ENCODE data around the gene HDGF. TPM values are rescaled to one million over a fixed set of nuclear protein-coding genes. Genes with fewer than 3 reads are reported as not detected.
A peak's percentile ranks its signal among the peaks of the same experiment; 100 is the strongest.

The HDGF gene
- polyA plus RNA-seq, 2 donors = 88.6 to 150 TPM

DNA sequence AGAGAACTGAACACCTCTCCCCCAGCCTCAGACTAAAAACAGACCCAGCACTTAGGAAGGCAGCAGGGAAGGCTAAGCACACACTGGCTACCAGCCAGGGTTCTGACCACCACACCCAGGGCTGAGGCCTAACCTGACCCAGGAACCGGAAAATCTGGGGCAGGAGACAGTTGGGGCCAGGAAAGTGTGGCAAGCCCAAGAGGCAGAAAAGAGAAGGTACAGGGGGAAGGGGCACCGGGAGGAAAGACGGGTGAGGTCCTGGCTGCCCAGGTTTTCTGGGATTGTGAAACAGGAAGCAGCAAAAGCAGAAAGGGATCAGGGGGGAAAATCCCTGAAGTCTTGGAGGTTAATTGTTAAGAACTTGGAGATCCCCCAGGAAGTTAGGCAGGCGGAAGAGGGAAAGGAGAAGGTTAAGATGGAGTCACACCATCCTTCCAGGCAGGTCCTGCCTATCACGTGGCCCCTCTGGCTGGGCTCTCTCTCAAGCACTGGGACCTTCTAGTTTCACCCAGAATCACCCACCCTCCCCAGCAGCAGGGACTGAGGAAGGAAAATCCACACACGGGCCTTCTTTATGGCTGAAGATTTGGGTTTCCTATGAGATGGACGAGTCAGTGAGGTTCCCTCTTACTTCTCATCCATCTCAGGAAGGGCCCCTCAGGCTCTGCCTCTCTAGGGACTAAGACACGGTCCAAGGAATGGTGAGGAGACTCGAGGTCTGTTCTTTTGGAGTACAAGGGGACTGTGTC is 2.6 kb downstream of the HDGF start:
- Histone ChIP-seq H3K4me1 (ENCODE audit: control insufficient read depth in 2 of 2, insufficient read depth in 2 of 2, low read length in 1 of 2) (peaks cover 3 to 21% of the 10 kb centered on the region in 2 donors), H3K4me3 (ENCODE audit: low read depth in 1 of 2, low read length in 2 of 2) (peak overlapping the region; percentile 95 to 99), H3K9me3 (ENCODE audit: control insufficient read depth in 2 of 2, insufficient read depth in 1 of 2, low read depth in 1 of 2, low read length in 1 of 2) (no peaks in the 10 kb centered on the region), H3K27ac (ENCODE audit: low read depth in 2 of 2, low read length in 1 of 2) (peak overlapping the region; percentile 96 to 98), H3K36me3 (ENCODE audit: control insufficient read depth in 2 of 2, insufficient read depth in 2 of 2, low read length in 1 of 2) (peaks cover 0 to 9% of the 10 kb centered on the region in 2 donors), H3K27me3 (ENCODE audit: control insufficient read depth in 1 of 2, insufficient read depth in 2 of 2, low read length in 2 of 2) (no peaks in the 10 kb centered on the region)
- WGBS, 2 donors = 2 to 5% methylated on average over 9 of the region's 9 CpGs

GRCh38 chr1:156747742-156748669 is 3.5 kb downstream of the HDGF start:
- Histone ChIP-seq H3K36me3 (ENCODE audit: control insufficient read depth in 2 of 2, insufficient read depth in 2 of 2, low read length in 1 of 2) (peaks cover 0 to 18% of the 10 kb centered on the region in 2 donors), H3K27ac (ENCODE audit: low read depth in 2 of 2, low read length in 1 of 2) (peak overlapping the region; percentile 96 to 98), H3K4me1 (ENCODE audit: control insufficient read depth in 2 of 2, insufficient read depth in 2 of 2, low read length in 1 of 2) (peaks cover 3 to 21% of the 10 kb centered on the region in 2 donors), H3K4me3 (ENCODE audit: low read depth in 1 of 2, low read length in 2 of 2) (peak overlapping the region; percentile 34 to 99), H3K27me3 (ENCODE audit: control insufficient read depth in 1 of 2, insufficient read depth in 2 of 2, low read length in 2 of 2) (no peaks in the 10 kb centered on the region), H3K9me3 (ENCODE audit: control insufficient read depth in 2 of 2, insufficient read depth in 1 of 2, low read depth in 1 of 2, low read length in 1 of 2) (no peaks in the 10 kb centered on the region)
- 6% methylated on average over 8 of the region's 8 CpGs for WGBS, 2 donors

GRCh38 chr1:156746728-156747631 is 4.5 kb downstream of the HDGF start:
- WGBS, 2 donors = 1 to 3% methylated on average over 21 to 23 of the region's 29 CpGs
- Histone ChIP-seq H3K27me3 (ENCODE audit: control insufficient read depth in 1 of 2, insufficient read depth in 2 of 2, low read length in 2 of 2) (no peaks in the 10 kb centered on the region), H3K27ac (ENCODE audit: low read depth in 2 of 2, low read length in 1 of 2) (peak overlapping the region; percentile 96 to 98), H3K9me3 (ENCODE audit: control insufficient read depth in 2 of 2, insufficient read depth in 1 of 2, low read depth in 1 of 2, low read length in 1 of 2) (no peaks in the 10 kb centered on the region), H3K4me3 (ENCODE audit: low read depth in 1 of 2, low read length in 2 of 2) (peak overlapping the region; percentile 51 to 99), H3K4me1 (ENCODE audit: control insufficient read depth in 2 of 2, insufficient read depth in 2 of 2, low read length in 1 of 2) (peaks cover 3 to 19% of the 10 kb centered on the region in 2 donors), H3K36me3 (ENCODE audit: control insufficient read depth in 2 of 2, insufficient read depth in 2 of 2, low read length in 1 of 2) (peaks cover 5 to 19% of the 10 kb centered on the region in 2 donors)

DNA sequence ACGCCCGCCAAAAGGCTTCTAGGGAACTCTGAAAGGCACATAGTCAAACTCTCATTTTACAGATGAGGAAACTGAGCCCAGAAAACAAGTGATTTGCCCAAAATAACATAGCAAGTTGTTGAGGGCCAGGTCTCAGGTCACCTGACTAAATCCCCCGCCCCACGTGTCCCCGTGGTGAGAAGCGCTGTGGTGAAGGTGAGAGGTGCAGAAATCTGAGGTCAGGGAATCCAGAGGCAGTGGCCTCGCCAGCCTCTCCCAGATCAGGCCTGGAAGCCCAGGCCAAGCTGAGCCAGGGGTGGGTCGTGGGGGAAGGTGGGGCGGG is 5.1 kb downstream of the HDGF start:
- H3K27ac ChIP-seq (ENCODE audit: low read depth in 2 of 2, low read length in 1 of 2) = peak overlapping the region; percentile 96 to 98
- peaks cover 3 to 19% of the 10 kb centered on the region in 2 donors for H3K4me1 ChIP-seq (ENCODE audit: control insufficient read depth in 2 of 2, insufficient read depth in 2 of 2, low read length in 1 of 2)
- H3K36me3 ChIP-seq (ENCODE audit: control insufficient read depth in 2 of 2, insufficient read depth in 2 of 2, low read length in 1 of 2) = peaks cover 5 to 19% of the 10 kb centered on the region in 2 donors

DNA sequence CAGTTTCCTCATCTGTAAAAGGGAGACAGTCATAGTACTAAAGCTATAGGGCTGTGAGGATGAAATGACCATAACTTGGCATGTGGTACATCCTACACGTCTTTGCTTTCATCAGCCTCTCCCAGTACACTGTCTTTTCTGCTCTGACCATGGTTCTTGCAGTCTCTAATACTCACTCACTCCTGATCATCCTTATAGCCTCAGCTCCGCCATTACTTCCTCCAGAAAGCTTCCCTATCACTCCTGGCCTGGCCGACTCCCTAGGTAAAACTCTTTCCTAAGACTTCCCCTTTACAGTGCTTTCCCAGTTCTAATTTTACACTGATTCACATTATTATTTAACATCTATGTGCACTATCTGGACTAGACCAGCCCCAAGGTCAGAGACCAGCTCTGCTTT is 5.6 kb downstream of the HDGF start:
- H3K4me1 ChIP-seq (ENCODE audit: control insufficient read depth in 2 of 2, insufficient read depth in 2 of 2, low read length in 1 of 2) = peaks cover 3 to 19% of the 10 kb centered on the region in 2 donors
- H3K4me3 ChIP-seq (ENCODE audit: low read depth in 1 of 2, low read length in 2 of 2) = no peak overlapping the region
- no peaks in the 10 kb centered on the region for H3K27me3 ChIP-seq (ENCODE audit: control insufficient read depth in 1 of 2, insufficient read depth in 2 of 2, low read length in 2 of 2)
- no peaks in the 10 kb centered on the region for H3K9me3 ChIP-seq (ENCODE audit: control insufficient read depth in 2 of 2, insufficient read depth in 1 of 2, low read depth in 1 of 2, low read length in 1 of 2)
- H3K27ac ChIP-seq (ENCODE audit: low read depth in 2 of 2, low read length in 1 of 2) = peak overlapping the region; percentile 96 to 98
- peaks cover 5 to 19% of the 10 kb centered on the region in 2 donors for H3K36me3 ChIP-seq (ENCODE audit: control insufficient read depth in 2 of 2, insufficient read depth in 2 of 2, low read length in 1 of 2)
- 59 to 61% methylated on average over 3 of the region's 3 CpGs for WGBS, 2 donors

More for the DNA sequence above, 5.1 kb downstream of the HDGF start:
- WGBS, 2 donors = 42 to 48% methylated on average over 9 of the region's 9 CpGs
- H3K4me3 ChIP-seq (ENCODE audit: low read depth in 1 of 2, low read length in 2 of 2) = peak overlapping the region; percentile 19 to 99
- H3K27me3 ChIP-seq (ENCODE audit: control insufficient read depth in 1 of 2, insufficient read depth in 2 of 2, low read length in 2 of 2) = no peaks in the 10 kb centered on the region
- H3K9me3 ChIP-seq (ENCODE audit: control insufficient read depth in 2 of 2, insufficient read depth in 1 of 2, low read depth in 1 of 2, low read length in 1 of 2) = no peaks in the 10 kb centered on the region

- Histone ChIP-seq H3K27me3 (ENCODE audit: control insufficient read depth in 1 of 2, insufficient read depth in 2 of 2, low read length in 2 of 2) (no peaks in the 10 kb centered on the region), H3K4me3 (ENCODE audit: low read depth in 1 of 2, low read length in 2 of 2) (peak overlapping the region in 1 of 2 donors; percentile 2), H3K4me1 (ENCODE audit: control insufficient read depth in 2 of 2, insufficient read depth in 2 of 2, low read length in 1 of 2) (peaks cover 3 to 17% of the 10 kb centered on the region in 2 donors), H3K9me3 (ENCODE audit: control insufficient read depth in 2 of 2, insufficient read depth in 1 of 2, low read depth in 1 of 2, low read length in 1 of 2) (no peaks in the 10 kb centered on the region), H3K27ac (ENCODE audit: low read depth in 2 of 2, low read length in 1 of 2) (peak overlapping the region in 1 of 2 donors; percentile 98), H3K36me3 (ENCODE audit: control insufficient read depth in 2 of 2, insufficient read depth in 2 of 2, low read length in 1 of 2) (peaks cover 5 to 19% of the 10 kb centered on the region in 2 donors)
- WGBS, 2 donors = 73 to 76% methylated on average over 14 of the region's 14 CpGs
These were observed 6.6 kb downstream of the HDGF start for GRCh38 chr1:156744786-156745419.

- no peaks in the 10 kb centered on the region for H3K27me3 ChIP-seq (ENCODE audit: control insufficient read depth in 1 of 2, insufficient read depth in 2 of 2, low read length in 2 of 2)
- no peak overlapping the region for H3K27ac ChIP-seq (ENCODE audit: low read depth in 2 of 2, low read length in 1 of 2)
- no peaks in the 10 kb centered on the region for H3K9me3 ChIP-seq (ENCODE audit: control insufficient read depth in 2 of 2, insufficient read depth in 1 of 2, low read depth in 1 of 2, low read length in 1 of 2)
- H3K4me1 ChIP-seq (ENCODE audit: control insufficient read depth in 2 of 2, insufficient read depth in 2 of 2, low read length in 1 of 2) = peaks cover 3 to 12% of the 10 kb centered on the region in 2 donors
- no peak overlapping the region for H3K4me3 ChIP-seq (ENCODE audit: low read depth in 1 of 2, low read length in 2 of 2)
- 74 to 78% methylated on average over 12 of the region's 12 CpGs for WGBS, 2 donors
- peaks cover 5 to 19% of the 10 kb centered on the region in 2 donors for H3K36me3 ChIP-seq (ENCODE audit: control insufficient read depth in 2 of 2, insufficient read depth in 2 of 2, low read length in 1 of 2)
These were observed 7.1 kb downstream of the HDGF start for GRCh38 chr1:156744344-156744743.

GRCh38 chr1:156743367-156744302 is 7.8 kb downstream of the HDGF start:
- no peaks in the 10 kb centered on the region for H3K27me3 ChIP-seq (ENCODE audit: control insufficient read depth in 1 of 2, insufficient read depth in 2 of 2, low read length in 2 of 2)
- peak overlapping the region in 1 of 2 donors; percentile 6 for H3K27ac ChIP-seq (ENCODE audit: low read depth in 2 of 2, low read length in 1 of 2)
- H3K4me3 ChIP-seq (ENCODE audit: low read depth in 1 of 2, low read length in 2 of 2) = no peak overlapping the region
- H3K9me3 ChIP-seq (ENCODE audit: control insufficient read depth in 2 of 2, insufficient read depth in 1 of 2, low read depth in 1 of 2, low read length in 1 of 2) = no peaks in the 10 kb centered on the region
- peaks cover 5 to 19% of the 10 kb centered on the region in 2 donors for H3K36me3 ChIP-seq (ENCODE audit: control insufficient read depth in 2 of 2, insufficient read depth in 2 of 2, low read length in 1 of 2)
- 81 to 82% methylated on average over 14 of the region's 14 CpGs for WGBS, 2 donors
- peaks cover 3 to 12% of the 10 kb centered on the region in 2 donors for H3K4me1 ChIP-seq (ENCODE audit: control insufficient read depth in 2 of 2, insufficient read depth in 2 of 2, low read length in 1 of 2)

Measured in esophagus (tissue), 2 donors.